HUDEP-2 (cell line): ENCODE measurements around the gene MATCAP1.

Experiments
- DNase-seq, 76 experiments: peaks; one replicate each; lab custom pipeline; 2025; ENCODE audit not compliant: unreplicated experiment in 76 of 76; lab: John Stamatoyannopoulos, UW

MATCAP1 gene

GRCh38 chr16:67174706-67175231 lies 9.0 kb downstream of the MATCAP1 start:
- DNase-seq: no peak

GRCh38 chr16:67173808-67174705 lies 9.7 kb downstream of the MATCAP1 start:
- peak in 72 of 76 experiments; percentile 36 to 92 (median 78) for DNase-seq

GRCh38 chr16:67173323-67173722 lies 10.4 kb downstream of the MATCAP1 start:
- DNase-seq: no peak

GRCh38 chr16:67170949-67171649 lies 12.7 kb downstream of the MATCAP1 start:
- no peak for DNase-seq

DNA sequence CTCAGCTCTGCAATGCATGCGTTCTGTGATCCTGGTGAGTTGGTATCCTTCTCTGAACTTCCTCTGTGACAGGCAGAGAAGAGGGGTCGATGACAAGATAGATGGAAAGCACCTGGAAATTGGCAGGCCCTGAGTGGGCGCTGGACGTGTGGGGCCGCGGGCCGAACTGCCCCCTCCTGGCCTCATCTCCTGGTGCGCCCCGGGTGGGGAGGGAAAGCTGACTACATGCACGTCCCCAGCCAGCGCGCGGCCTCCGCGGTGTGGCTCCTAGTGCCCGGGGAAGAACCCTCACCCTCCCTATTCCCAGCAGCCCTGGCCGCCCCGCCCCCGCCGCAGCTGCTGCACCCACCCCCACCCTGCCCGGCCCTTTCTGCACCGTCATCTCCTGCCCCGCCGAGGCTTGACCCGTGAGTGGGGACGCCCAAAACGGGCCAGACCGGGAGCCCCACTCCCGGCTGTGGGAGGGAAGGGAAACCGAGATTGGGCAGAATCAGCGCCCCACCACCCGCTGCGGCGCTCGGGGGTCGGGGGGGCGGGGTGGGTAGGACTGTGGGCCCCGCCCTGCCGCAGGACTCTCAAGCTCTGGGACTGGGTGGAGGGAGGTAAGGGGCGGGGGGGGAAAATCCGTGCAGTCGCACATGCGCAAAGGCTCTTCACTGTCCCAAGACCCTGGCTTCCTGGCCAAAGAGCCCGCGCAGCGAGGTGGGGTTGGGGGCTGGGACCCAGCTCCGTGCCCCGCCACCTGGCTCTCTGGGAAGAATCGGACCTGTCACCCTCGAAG lies 13.4 kb downstream of the MATCAP1 start, which contains the start of gene NOL3:
Gene NOL3, plus strand, starts transcription at position 371 of the 781 bp plus-strand sequence.
- peak in 53 of 76 experiments; percentile 9 to 80 (median 54) for DNase-seq

- peak in 17 of 76 experiments; percentile 7 to 38 (median 25) for DNase-seq
These were observed 14.1 kb downstream of the MATCAP1 start for GRCh38 chr16:67169642-67170167.

DNA sequence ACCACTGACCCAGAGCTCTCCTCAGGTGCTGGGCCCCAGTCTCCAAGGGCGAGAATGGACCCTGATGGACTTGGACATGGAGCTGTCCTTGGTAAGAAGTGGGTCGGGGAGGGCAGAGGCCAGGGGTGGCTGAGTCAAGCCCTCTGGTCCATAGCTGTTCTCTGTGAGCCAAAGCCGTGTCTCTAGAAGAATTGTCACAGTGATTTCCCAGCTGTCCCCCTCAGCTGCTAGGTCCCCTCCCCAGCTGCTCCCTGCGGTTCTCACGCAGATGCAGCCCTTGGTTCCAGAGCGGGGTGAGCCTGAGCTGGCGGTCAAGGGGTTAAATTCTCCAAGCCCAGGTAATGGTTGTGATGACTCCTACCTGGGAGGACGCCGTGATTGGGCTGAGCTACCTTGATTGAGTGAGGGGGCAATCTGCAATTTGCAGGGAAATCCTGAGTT lies 14.7 kb downstream of the MATCAP1 start:
- no peak for DNase-seq

- DNase-seq: no peak
These were observed 16.2 kb downstream of the MATCAP1 start for GRCh38 chr16:67167588-67167987.

- DNase-seq: no peak
These were observed 17.1 kb downstream of the MATCAP1 start for GRCh38 chr16:67166598-67167168.

GRCh38 chr16:67166110-67166547 lies 17.6 kb downstream of the MATCAP1 start:
- no peak for DNase-seq

- DNase-seq: no peak
These were observed 18.4 kb downstream of the MATCAP1 start for GRCh38 chr16:67165121-67166078.

- DNase-seq: peak in 47 of 76 experiments; percentile 8 to 67 (median 40)
These were observed 19.1 kb downstream of the MATCAP1 start, which contains the start of gene HSF4 for GRCh38 chr16:67164599-67165061. Gene HSF4, plus strand, starts transcription at chr16:67164745. Its CDS starts 67 bp downstream, at chr16:67164812.

- DNase-seq: no peak
These were observed 19.7 kb downstream of the MATCAP1 start for GRCh38 chr16:67163999-67164558.

- DNase-seq: peak in 8 of 76 experiments; percentile 20 to 65 (median 32)
These were observed 20.4 kb downstream of the MATCAP1 start for GRCh38 chr16:67163164-67163998.

DNA sequence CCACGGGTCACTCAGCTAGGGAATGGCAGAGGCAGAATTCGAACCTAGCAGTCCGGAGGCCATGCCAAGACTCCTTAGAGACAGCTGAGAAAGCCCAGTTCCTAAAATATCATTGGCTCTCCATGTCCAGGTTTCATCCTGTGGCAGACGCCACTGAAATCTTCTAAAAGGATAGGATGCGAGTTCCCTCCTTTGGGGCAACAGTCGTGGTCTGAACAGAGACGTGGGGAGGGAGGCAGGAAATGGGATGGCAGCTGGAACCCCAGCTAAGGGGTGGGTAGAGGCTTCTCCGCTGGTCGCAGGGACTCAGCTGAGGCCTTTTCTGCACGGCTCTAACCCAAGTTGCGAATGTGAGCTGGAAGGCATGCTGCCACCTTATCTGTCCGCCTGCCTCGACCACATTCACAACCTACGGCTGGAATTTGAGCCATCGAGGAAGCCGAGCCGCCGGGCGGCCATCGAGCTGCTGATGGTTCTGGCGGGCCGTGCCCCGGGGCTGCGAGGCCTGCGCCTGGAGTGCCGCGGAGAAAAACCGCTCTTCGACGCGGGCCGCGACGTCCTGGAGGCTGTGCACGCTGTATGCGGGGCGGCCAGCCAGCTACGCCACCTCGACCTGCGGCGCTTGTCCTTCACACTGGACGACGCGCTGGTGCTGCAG lies 21.1 kb downstream of the MATCAP1 start:
- no peak for DNase-seq

GRCh38 chr16:67161595-67162058 lies 22.1 kb downstream of the MATCAP1 start:
- DNase-seq: no peak
